ENCODE data around the gene FBXO42. TPM values are rescaled to one million over a fixed set of nuclear protein-coding genes. Genes with fewer than 3 reads are reported as not detected.
"Not testable (repeated sequence)": the region's sequence is repeated elsewhere in the genome, so short reads cannot be mapped to it uniquely, and the experiment has no call there.

The FBXO42 gene
- total RNA-seq, 1 donor from 2014 or later, result 36.6 TPM

DNA sequence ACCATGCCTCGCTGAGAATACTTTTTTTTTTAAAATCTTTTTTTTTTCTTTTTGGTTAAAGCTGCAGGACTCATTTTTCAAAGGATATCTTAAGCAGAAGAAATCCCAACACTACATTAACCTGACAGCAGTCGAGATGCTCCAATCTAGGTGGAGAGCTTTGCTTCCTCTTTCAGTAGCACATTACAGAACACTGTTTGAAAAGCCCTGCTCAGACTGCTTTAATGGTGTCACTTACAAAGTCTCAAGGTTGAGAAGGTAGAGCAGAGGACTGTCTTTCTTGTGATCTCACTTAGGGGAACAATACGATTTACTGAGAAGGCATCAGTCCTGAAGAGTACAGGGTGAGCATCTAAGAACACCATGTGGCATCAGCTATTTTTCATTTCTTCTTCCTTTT is 94.3 kb downstream of the FBXO42 start:
- H3K4me3 ChIP-seq, result no peak overlapping the region
- no peak overlapping the region for H3K27ac ChIP-seq
- peaks cover 0 to 42% of the 10 kb centered on the region in 2 donors for H3K4me1 ChIP-seq
- peaks cover 17 to 26% of the 10 kb centered on the region in 2 donors for H3K36me3 ChIP-seq
- intact Hi-C loops (cut with DNase I), result no loop called here
- DNase-seq (ENCODE audit: low spot score in 2 of 2), result no peak
- H3K9me3 ChIP-seq, result no peaks in the 10 kb centered on the region
- no peak for TF ChIP-seq CTCF (IDR thresholded peaks at IDR 0.05)
- no peaks in the 10 kb centered on the region for H3K27me3 ChIP-seq

DNA sequence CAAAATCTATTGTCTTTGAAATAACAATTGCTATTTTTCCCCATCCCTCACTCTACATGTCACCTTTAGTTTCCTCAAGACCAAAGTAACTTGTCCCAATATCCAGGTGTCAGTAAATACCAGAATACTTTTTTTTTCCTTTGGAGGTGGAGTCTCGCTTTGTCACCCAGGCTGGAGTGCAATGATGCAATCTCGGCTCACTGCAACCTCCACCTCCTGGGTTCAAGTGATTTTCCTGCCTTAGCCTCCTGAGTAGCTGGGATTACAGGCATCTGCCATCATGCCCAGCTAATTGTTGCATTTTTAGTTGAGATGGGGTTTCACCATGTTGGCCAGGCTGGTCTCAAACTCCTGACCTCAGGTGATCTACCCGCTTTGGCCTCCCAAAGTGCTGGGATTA is 94.7 kb downstream of the FBXO42 start:
- DNase-seq (ENCODE audit: low spot score in 2 of 2), result peak in 1 of 2 donors; percentile 28
- H3K9me3 ChIP-seq; intact Hi-C loops (cut with DNase I); H3K27ac ChIP-seq; H3K27me3 ChIP-seq; H3K4me3 ChIP-seq: not testable (repeated sequence)
- H3K36me3 ChIP-seq, result peaks cover 21 to 30% of the 10 kb centered on the region in 2 donors
- peaks cover 0 to 42% of the 10 kb centered on the region in 2 donors for H3K4me1 ChIP-seq

GRCh38 chr1:16256478-16256877 is 95.8 kb downstream of the FBXO42 start:
- DNase-seq (ENCODE audit: low spot score in 2 of 2), result peak in 1 of 2 donors; percentile 56
- H3K9me3 ChIP-seq, result no peaks in the 10 kb centered on the region
- H3K4me3 ChIP-seq, result no peak overlapping the region
- no peaks in the 10 kb centered on the region for H3K27me3 ChIP-seq
- TF ChIP-seq CTCF (IDR thresholded peaks at IDR 0.05), result no peak
- intact Hi-C loops (cut with DNase I), result no loop called here
- H3K27ac ChIP-seq, result peak overlapping the region; percentile 12 to 20
- peaks cover 0 to 37% of the 10 kb centered on the region in 2 donors for H3K4me1 ChIP-seq
- H3K36me3 ChIP-seq, result peaks cover 31 to 41% of the 10 kb centered on the region in 2 donors

GRCh38 chr1:16254263-16254928 is 97.9 kb downstream of the FBXO42 start:
- peaks cover 37 to 49% of the 10 kb centered on the region in 2 donors for H3K36me3 ChIP-seq
- intact Hi-C loops (cut with DNase I), result no loop called here
- no peak for TF ChIP-seq CTCF (IDR thresholded peaks at IDR 0.05)
- H3K27ac ChIP-seq, result peak overlapping the region; percentile 83 to 85
- peak in 1 of 2 donors; percentile 27 for DNase-seq (ENCODE audit: low spot score in 2 of 2)
- peaks cover 5 to 51% of the 10 kb centered on the region in 2 donors for H3K4me1 ChIP-seq
- H3K4me3 ChIP-seq, result no peak overlapping the region
- H3K27me3 ChIP-seq, result no peaks in the 10 kb centered on the region
- H3K9me3 ChIP-seq, result no peaks in the 10 kb centered on the region

- Histone ChIP-seq H3K27me3 (no peaks in the 10 kb centered on the region), H3K36me3 (peaks cover 35 to 49% of the 10 kb centered on the region in 2 donors), H3K4me3 (no peak overlapping the region), H3K27ac (peak overlapping the region; percentile 83 to 85), H3K4me1 (peaks cover 10 to 60% of the 10 kb centered on the region in 2 donors), H3K9me3 (no peaks in the 10 kb centered on the region)
- intact Hi-C loops (cut with DNase I), result no loop called here
- no peak for TF ChIP-seq CTCF (IDR thresholded peaks at IDR 0.05)
- peak in 1 of 2 donors; percentile 55 for DNase-seq (ENCODE audit: low spot score in 2 of 2)
These were observed 98.9 kb downstream of the FBXO42 start for GRCh38 chr1:16253332-16253922.

DNA sequence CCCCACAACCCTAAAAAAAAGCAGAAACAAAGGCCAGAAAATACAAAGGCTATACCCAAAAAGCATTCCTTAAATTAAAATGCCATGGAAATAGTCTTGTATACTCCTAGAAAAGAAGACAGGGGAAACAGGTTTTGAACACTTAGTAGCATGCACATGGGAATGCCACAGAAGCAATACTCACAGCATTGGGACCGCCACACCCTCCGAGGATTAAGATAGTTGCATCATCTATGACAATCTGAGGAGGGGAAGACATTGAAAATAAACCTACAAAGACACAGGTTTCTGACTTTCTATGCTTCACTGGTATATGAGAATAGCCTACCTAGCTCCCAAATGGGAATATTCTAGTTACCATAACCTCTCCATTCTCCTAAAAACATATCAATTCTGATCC is 99.4 kb downstream of the FBXO42 start:
- no peak for TF ChIP-seq CTCF (IDR thresholded peaks at IDR 0.05)
- DNase-seq (ENCODE audit: low spot score in 2 of 2), result no peak
- H3K36me3 ChIP-seq, result peaks cover 33 to 49% of the 10 kb centered on the region in 2 donors
- H3K9me3 ChIP-seq, result no peaks in the 10 kb centered on the region
- peaks cover 10 to 63% of the 10 kb centered on the region in 2 donors for H3K4me1 ChIP-seq
- H3K27me3 ChIP-seq, result no peaks in the 10 kb centered on the region
- peak overlapping the region; percentile 83 to 85 for H3K27ac ChIP-seq
- no peak overlapping the region for H3K4me3 ChIP-seq
- intact Hi-C loops (cut with DNase I), result no loop called here

Data from ascending aorta (tissue), 2 donors.